Dermis microvascular lymphatic vessel endothelial cell (primary cell): Measurements from ENCODE around the gene MOB2. TPM values are rescaled to one million over a fixed set of nuclear protein-coding genes. Genes with fewer than 3 reads are reported as not detected.

Experiments used
- DNase-seq, 2 donors: peaks; one replicate each; pipeline versions ENCODE4 v3.0.0 to v3.0.0-alpha.2; 2010; ENCODE audit warnings: low read depth in 2 of 2
- total RNA-seq: library from RNA; depleted of rRNA; stranded (reverse); fragments of >200 nt; gene quantifications from 2 replicates; pipeline ENCODE4 v1.2.1, GENCODE V29; 2014

Gene MOB2, protein sequence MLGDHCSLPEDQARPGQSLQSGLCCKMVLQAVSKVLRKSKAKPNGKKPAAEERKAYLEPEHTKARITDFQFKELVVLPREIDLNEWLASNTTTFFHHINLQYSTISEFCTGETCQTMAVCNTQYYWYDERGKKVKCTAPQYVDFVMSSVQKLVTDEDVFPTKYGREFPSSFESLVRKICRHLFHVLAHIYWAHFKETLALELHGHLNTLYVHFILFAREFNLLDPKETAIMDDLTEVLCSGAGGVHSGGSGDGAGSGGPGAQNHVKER
- total RNA-seq, result 42.2 and 52.2 TPM in 2 replicates

DNA sequence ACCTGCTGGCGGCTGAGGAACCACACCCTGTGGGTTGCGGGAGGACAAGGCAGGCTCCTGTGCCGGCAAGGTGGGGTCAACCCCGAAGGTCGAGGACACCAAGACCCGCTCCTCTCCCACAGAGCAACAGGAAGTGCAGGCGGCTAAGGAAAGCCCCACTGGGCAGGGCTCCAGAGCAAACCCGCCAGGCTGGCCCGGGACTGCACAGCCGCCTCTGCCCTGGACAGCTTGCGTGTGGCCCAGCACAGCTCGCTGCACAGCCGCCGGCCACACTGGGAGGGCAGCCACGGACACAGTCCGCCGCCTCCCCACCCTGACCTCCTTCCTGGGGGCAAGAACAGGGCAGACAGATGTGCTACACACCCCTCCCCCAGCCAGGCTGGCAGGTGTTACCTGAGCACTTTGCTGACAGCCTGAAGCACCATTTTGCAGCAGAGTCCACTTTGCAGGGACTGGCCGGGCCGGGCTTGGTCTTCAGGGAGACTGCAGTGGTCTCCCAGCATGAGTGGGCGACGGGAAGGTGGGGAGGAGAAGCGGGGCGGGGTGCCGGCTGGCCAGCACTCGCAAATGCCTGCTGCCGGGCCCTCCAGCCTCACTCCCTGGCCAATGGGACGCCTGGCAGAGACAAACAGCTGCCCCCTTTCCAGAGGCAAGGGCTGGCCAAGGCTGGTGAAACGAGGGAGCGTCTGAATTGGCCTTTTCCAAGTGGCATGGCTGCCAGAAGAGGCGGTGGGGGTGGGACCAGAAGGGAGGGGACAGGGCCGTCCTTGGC lies at the start of gene MOB2:
TSS of gene MOB2 (minus strand) at position 726 of the 772 bp plus-strand sequence. CDS start at position 503, 223 bp downstream.
- peak; percentile 28 to 52 for DNase-seq

DNA sequence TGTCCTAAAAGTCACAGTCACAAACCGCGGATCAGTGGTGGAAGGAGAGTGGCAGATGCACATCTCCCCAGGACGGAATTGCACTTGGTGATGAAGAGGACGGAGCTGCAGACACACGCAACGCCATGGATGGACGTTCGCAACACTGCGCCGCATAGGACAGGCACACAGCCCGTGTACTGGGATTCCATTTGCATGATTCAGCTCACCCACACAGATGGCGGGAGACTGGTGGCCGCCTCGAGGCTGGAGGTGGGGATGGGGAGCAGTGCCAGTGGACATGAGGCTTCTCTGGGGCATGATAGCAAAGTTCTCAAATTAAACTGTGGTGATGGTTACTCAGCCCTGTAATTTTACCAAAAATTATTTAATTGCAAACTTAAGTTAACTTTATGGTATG lies 48.1 kb upstream of the MOB2 start:
- no peak for DNase-seq

DNA sequence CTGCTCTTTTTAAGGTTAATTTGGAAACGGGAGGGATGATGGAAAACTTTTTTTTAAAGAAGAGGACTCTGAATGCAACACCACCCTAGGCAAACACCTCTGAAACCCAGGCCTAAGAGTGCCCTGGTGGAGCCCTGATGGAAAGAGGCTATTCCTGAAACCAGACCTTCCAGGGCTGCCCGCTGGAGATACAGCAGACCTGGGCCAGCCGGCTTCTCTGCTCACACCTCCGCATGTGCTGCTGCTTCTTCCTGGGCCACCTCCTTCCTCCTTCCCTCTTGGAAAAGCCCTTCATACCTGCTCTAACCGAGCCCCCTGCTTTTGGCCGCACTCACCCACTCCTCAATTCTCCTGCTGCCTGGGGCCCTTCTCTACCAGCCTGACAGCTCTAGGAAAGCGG lies 47.6 kb upstream of the MOB2 start:
- DNase-seq, result no peak

DNA sequence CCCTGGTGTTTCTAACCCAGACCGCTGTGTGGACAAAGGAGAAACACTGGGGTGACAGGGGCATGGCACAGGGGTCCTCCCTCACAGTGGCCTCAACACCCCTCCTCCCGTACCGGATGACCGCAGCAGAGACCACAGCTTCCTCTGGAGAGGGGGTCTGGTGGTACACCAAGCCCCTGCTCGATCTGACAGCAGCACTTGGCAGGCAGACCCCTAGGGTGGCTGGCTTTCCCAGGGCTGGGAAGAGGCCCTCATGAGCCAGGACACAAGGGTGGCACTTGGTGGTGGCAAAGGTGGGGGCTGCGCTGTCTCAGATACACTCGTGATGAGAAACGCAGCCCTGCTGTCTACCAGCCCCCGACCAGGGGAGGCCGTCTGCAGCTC lies 46.8 kb upstream of the MOB2 start:
- DNase-seq, result no peak

DNA sequence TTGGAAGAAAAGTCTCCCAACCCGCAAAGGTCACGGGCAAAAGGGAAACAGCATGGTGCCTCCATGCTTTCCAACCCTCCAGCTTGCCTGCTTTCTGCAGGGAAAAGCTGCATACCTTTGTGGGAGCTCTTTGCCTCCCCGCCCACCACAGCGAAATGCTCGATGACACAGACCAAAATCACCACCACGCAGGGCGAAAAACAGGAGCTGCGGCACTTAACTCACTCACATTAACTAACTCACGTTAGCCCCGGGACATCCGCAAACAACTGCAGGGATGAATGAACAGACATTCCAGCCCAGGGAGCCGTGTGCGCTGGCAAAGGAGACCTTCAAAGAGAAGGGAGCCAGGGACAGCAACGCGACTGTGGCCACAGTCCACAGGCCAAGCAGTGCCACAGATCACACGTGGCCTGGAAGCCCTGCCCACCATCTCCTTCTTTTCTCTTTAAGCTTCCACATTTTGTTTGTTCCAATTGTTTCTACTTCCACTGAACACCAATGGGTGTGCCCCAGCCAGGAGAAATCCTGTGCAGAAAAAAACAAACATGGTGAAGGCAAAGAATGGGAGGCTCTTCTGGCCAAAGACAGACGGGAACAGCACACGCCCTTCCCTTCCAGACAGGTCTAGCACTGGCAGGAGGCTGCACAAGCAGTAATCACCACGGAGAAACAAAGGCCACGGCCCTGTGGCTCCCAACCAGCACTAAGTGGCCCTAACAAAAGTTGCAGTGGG lies 46.2 kb upstream of the MOB2 start:
- peak in 1 of 2 donors; percentile 32 for DNase-seq

DNA sequence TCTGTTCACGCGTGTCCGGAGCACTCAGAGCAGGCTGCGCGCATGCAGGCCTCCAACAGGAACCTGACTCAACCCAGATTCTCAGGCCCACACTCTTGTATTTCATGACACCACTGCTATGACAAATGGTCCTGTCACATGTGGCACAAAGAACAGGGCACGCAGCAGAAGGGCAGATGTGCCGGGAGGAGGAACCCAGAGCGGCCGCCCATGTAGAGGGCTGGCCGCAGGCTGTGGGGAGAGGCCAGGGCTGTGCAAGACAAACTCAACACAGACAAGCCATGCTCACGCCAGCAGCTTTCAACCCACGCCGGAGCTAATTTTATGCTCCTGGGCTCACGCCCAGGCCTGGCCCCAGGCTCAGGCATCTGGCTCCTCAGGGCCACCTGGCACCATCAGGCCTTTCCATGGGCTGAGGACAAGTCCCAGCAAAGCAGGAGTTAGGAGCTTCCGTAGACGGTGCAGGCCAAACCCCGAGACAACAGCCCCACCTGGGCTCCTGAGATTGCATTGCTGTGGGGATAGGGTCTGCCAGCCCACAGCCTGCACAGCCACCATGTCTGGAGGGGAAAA lies 45.5 kb upstream of the MOB2 start:
- DNase-seq, result no peak

DNA sequence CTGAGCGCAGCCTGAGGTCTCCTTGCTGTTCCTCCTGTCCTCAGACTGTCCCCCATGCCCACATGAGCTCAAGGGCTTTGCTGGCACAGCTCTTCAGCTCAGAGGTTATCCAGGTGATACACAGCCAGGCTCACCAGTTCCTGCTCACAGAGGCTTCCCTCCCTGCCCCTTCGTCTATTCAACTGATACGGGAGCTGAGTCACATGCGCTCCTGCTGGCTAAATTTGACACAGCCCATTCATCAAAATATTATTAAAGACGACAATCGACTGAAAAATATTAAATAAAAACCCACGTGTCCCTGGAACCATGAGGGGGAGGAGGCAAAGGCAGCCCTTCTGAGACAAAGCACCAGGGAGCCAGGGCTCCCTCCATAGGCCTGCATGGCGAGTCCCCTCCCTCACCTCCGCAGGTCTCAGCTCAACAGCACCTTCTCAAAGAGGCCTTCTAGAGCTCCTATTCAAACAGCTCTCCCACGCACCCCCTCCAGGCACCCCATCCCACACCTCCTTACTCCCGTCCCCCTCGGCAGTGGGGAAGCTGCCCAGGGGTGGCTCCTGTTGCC lies 45.0 kb upstream of the MOB2 start:
- no peak for DNase-seq

DNA sequence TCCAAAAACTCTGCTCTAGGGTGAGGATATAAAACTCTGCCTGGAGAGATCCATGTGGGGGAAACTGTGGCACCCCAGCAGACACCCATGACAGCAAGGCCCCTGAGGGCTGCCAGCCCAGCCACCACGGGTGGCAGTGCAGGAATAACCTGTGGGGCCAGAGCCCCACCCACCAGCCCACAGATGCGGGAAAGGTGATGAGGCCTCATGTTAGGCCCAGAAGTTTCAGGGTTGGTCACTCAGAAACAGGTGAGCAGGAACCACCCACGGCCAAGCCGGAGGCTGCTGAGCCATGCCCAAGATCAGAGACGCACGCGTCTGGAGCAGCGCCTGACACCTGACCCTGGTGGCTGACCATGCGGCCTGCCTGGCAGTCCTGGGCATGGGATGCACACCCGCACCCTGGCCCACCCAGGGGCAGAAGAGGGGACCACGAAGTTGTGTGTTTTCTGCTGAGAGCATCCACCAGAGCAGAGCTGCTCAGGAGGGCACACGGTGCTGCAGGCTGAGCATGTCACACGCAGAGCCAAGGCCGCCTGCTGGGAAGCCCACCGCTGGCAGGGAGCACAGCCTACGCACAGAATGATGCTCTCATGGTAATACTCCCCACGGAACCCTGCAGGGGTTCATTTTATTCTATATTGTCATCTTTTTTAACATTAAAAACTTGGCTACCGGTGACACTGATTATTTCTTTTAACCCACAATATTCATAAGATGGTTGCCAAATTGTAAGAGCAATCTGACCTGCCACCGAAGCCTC lies 44.3 kb upstream of the MOB2 start:
- no peak for DNase-seq

DNA sequence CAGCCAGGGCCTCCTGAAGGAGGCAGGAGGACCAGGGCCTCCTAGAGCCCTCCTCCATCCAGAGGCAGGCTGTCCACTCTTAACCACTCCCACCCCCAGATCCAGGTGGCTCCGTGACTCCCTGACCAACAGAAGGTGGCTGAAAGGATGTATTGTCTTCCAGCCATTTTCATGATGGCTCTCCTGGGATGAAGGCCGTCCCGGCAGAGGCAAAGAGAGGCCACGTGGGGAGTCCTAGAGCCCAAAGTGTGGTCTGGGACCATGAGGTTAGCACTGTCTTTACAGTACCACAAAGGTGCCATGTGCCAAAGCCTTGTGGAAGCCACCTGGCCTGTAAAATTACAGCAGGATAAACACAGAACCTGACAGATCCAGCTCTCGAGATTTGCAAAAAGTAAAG lies 43.2 kb upstream of the MOB2 start:
- no peak for DNase-seq

DNA sequence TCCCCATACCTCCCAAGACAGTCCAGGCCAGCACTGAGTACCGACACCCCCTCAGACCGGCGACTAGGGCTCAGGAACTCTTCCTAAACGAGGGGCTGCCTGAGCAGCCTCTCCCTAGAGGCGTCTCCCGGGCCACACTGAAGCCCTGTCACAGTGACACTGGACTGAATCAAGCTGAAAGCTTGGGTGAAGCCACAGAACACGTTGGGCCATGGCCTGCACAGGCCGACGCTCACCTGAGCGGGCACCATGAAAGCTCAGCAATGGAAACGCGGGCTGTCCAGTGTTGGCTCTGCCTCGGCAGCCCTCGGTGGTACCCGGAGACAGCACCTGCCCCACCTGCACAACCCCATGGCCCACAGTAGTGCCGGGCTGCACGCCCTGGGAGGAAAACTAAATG lies 42.7 kb upstream of the MOB2 start:
- DNase-seq, result no peak

DNA sequence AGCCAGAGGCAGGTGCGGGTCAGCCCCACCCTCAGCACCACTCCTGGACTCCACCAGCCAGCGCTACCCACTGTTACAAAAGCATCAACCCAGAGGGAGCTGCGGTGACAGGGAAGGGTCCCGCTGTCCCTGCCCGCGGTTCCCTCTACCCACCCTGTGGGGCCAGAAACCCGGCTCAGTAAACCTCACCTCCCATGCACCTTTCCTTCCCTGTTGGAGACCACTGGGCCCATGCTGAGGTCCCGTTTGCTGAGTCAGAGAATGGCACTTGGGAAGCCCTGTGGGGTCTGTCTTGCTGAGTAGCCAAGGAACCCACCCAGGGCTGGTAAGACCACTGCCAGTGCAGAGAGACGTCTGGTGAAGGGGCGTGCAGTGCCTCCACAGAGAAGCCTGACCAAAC lies 42.1 kb upstream of the MOB2 start:
- no peak for DNase-seq

DNA sequence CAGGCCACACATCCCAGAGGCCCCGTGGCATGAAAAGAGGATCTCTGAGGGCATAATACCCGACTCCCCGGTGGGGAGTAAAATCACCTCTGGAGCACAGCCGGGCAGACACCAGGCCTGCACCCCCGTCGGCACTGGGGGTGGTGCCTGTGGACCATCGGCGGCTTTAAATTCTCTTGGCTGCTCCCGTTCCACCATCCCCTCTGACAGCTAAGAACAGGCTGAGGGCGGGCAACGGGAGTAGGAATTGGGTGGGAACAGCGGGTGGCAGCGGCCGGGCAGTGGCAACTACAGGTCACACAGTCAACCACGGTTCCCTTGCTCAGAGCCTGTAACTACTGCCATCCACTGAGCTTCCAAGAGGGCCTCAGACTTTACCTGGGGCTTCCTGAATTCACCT lies 40.2 kb upstream of the MOB2 start:
- no peak for DNase-seq

DNA sequence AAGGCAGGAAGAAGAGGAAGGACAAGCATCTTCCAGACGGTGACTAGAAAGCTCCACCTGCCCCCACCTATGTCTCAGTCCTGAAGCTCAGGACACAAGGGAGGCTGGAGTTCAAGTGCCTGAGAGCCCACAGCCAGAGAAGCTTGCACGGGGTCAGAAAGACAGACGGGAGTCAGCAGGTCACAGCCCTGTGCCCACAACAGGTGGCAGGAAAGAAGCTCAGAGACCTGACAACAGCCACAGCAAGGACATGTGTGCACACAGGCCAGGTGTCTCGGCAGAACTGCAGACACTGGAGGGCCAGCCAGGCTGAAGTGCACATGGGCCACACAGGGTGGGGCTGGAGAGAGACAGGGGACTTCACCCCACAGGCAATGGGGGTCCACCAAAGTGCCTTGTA lies 37.2 kb upstream of the MOB2 start:
- no peak for DNase-seq

DNA sequence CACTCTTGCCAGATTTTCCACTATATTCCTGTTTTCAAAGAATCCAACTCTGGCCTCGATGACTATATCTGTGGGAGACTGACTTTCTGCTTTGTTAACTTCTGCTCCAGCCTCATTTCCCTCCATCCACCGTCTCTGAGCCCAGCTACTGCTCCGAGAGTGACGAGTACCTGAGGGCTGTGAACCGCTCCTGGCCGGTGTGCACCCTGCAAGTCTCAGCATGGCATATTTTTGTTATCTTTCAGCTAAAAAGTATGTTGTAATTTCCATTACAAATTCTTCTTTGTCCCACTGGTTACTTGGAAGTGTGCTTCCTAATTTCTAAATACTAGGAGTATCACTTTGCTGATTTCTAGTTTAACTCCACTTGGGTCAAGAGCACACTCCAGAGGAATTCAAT lies 36.5 kb upstream of the MOB2 start:
- DNase-seq, result no peak

DNA sequence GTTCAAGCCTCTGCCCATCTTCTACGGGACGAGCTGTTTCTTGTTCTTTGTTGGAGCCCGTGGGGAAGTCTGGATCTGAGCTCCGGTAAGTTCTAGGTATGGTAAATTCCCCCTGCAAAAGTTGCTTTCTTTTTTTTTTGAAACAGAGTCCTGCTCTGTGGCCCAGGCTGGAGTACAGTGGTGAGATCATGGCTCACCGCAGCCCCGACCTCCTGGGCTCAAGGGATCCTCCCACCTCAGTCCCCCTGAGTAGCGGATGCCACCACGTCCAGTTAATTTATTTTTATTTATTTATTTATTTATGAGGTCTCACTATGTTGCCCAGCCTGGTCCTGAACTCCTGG lies 35.5 kb upstream of the MOB2 start:
- no peak for DNase-seq

DNA sequence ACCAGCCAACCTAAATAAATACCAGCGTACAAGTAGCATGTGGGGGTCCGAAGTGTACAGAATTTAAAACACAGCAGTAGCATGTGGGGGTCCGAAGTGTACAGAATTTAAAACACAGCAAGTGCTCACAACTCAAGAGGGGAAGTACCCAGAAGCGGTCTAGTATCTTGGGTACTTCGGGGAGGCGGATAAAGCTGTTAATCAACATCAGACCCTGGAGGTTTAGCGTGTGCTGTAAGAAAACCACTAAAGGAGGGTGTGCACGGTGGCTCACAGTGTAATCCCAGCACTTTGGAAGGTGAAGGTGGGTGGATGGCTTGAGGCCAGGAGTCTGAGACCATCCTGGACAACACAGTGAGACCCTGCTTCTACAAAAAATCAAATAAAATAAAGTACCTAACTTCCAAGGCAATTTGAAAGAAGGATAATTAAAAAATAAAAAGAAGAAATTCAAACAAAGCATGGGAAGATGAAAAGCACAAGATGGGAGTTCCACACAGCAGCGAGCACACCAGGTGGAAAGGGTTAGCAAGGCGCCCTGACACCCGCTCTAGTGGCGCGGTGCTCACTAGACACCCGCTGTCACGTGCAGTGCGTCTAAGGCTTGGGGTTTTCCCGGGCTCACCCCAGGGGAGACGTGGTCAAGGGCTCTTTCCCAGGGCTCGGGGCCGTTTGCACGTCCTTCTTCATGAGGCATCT lies 35.0 kb upstream of the MOB2 start:
- no peak for DNase-seq

DNA sequence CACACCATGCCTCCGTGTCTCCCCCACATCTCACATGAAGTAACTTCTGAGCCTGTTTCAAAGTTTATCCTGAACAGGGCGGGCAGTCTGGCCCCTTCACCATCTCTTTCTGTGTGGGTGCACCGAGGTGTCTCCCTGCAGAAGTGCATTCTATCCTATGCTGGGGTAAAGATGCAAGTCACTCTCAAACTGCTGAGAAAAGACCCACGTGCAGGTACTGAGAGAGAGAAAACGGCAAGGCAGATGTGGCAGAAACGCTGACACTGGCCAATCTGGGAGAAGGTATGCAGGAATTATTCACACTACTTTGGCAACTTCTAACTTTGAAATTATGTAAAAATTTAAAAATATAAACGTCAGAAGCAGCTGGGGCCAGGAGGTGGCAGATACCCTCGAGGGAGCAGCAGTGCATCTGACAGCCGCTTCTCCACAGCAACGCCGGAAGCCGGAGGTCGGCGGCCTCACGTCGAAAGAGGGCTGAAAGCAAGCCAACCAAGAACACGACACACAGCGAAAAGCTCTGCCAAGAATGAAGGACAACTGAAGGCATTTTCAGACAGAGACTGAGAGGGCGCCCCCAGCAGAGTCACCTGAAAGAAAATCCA lies 34.2 kb upstream of the MOB2 start:
- peak in 1 of 2 donors; percentile 16 for DNase-seq

DNA sequence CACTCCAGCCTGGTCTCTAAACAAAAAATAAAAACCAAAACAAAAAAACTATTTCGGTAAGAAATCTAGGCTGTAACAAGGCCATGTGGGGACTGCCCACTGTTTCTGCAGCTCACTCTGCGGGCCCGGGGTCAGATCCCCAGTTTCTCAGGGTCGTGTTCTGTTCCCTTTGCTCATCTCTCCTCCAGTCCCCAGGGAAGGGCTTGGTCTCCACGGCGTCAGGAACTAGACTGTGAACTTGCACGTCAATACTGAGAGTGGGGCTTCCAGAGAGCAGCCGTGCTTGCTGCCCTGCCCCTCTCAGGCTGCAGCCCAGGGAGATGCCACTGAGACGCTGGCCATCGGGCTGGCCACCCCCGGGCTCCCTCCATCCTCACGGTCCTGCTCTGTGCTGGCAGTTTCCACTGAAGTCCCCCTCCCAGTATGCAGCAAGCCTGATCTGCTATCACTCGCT lies 33.7 kb upstream of the MOB2 start:
- DNase-seq, result no peak

DNA sequence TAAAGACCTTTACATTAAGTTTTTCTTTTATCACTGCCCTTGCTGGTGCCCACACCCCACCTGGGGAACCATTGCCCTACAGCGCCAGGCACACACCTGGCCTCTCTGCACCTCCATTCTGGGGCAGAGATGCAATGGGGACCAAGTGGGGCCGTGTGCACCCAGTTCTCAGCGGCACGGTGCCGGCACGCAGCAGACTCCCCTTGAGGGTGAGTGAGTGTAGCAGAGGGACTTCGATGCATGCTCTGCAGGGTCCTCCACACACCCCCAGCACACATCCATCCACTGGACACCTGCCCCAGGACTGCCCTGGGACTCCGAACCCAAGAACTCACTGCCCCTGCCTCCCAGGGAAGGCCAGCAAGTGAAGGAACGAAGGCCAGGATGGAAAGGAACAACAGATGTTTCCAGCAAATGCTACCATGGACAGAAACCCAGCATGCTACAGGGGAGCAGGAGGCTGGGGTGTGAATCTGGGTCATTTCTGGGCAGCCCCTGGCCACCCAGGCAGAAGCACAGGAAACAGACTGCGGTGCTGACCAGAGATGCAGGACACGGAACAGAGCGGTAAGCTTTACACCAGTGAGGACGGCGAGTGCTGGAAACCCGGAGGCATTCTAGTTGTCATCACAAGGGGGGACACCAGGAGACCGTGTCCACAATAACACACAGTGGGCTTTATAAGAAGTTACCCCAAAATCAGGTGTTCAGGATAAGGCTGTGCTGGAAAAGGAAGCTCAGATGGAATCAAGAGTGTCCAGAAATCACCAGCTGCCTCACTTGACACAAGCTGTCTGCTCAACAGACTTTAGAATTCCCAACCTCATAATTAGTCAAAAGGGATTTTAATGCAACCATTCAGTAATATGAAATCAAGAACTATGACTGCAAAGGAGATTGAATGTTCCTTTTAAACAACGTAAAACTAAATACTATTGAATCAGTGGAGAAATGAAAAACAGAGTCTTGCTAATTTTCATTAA lies 32.7 kb upstream of the MOB2 start:
- DNase-seq, result no peak
